GM18870 (cell line): ENCODE results near the gene ZFYVE21.

Experiments
- ATAC-seq: cut with Tn5 transposase; IDR thresholded peaks from one replicate; pipeline ENCODE4 v1.9.1; 2021; ENCODE audit warnings: moderate library complexity; ENCODE audit not compliant: unreplicated experiment

The ZFYVE21 gene

GRCh38 chr14:103721334-103722120, 5.9 kb downstream of the ZFYVE21 start:
- ATAC-seq, result no peak

- ATAC-seq, result no peak
These were observed 8.1 kb downstream of the ZFYVE21 start for GRCh38 chr14:103723748-103724081.

- ATAC-seq, result no peak
These were observed 8.5 kb downstream of the ZFYVE21 start for GRCh38 chr14:103724116-103724515.

GRCh38 chr14:103725001-103725682, 9.5 kb downstream of the ZFYVE21 start:
- ATAC-seq, result no peak

- ATAC-seq, result no peak
These were observed 10.3 kb downstream of the ZFYVE21 start for GRCh38 chr14:103725739-103726395.

GRCh38 chr14:103726474-103726873, 10.9 kb downstream of the ZFYVE21 start:
- no peak for ATAC-seq

GRCh38 chr14:103727313-103727980, 11.8 kb downstream of the ZFYVE21 start:
- ATAC-seq, result no peak

GRCh38 chr14:103728141-103728540, 12.5 kb downstream of the ZFYVE21 start:
- ATAC-seq, result no peak

- no peak for ATAC-seq
These were observed 13.1 kb downstream of the ZFYVE21 start for GRCh38 chr14:103728721-103729120.

- no peak for ATAC-seq
These were observed 14.2 kb downstream of the ZFYVE21 start for GRCh38 chr14:103729496-103730448.

GRCh38 chr14:103730490-103731035, 15.0 kb downstream of the ZFYVE21 start:
- no peak for ATAC-seq

GRCh38 chr14:103731481-103731880, 15.9 kb downstream of the ZFYVE21 start:
- no peak for ATAC-seq

- no peak for ATAC-seq
These were observed 16.6 kb downstream of the ZFYVE21 start for GRCh38 chr14:103731916-103732867.

GRCh38 chr14:103732868-103733620, 17.4 kb downstream of the ZFYVE21 start:
- no peak for ATAC-seq

- ATAC-seq, result no peak
These were observed 18.0 kb downstream of the ZFYVE21 start for GRCh38 chr14:103733651-103734050.

- ATAC-seq, result no peak
These were observed 18.7 kb downstream of the ZFYVE21 start for GRCh38 chr14:103734081-103734888.

- no peak for ATAC-seq
These were observed 19.4 kb downstream of the ZFYVE21 start for GRCh38 chr14:103735022-103735421.
